Prostate gland (tissue), 2 donors: ENCODE results near the gene DDI1. TPM values are rescaled to one million over a fixed set of nuclear protein-coding genes. Genes with fewer than 3 reads are reported as not detected.

Experiments
- DNase-seq: peaks from one replicate; pipeline ENCODE4 v3.0.0-alpha.2; 2019; ENCODE audit warnings: low spot score
- H3K27ac ChIP-seq, 2 donors: fragments of 200-600 bp; sonication (generic); 2 replicates each; pipeline ENCODE4 v1.5.1; 2017 to 2019
- H3K27me3 ChIP-seq: fragments of 200-600 bp; sonication (generic); replicated peaks from 2 replicates; pipeline ENCODE4 v1.5.1; 2019; ENCODE audit not compliant: insufficient read depth
- H3K36me3 ChIP-seq, 2 donors: fragments of 200-600 bp; sonication (generic); 1 replicate in 1 of 2; 2 replicates in 1 of 2; pipeline versions ENCODE4 v1.5.1 to v1.8.1; 2017 to 2019
- H3K4me1 ChIP-seq: fragments of 200-600 bp; sonication (generic); replicated peaks from 2 replicates; pipeline ENCODE4 v1.5.1; 2019
- H3K4me3 ChIP-seq, 2 donors: fragments of 200-600 bp; sonication (generic); 2 replicates each; pipeline ENCODE4 v1.5.1; 2017 to 2019
- H3K9me3 ChIP-seq: fragments of 200-600 bp; sonication (generic); 2 replicates; pipeline ENCODE4 v1.5.1; 2017
- POLR2A ChIP-seq: fragments of 450-650 bp; IDR thresholded peaks from one replicate; pipeline ENCODE4 v1.6.1; 2016; ENCODE audit warnings: antibody characterized with exemption, mild to moderate bottlenecking
- POLR2AphosphoS5 ChIP-seq: sonication (generic); formaldehyde crosslinking; IDR thresholded peaks from one replicate; pipeline ENCODE4 v1.6.1; 2017; ENCODE audit warnings: antibody characterized with exemption
- WGBS: methylation state at CpG from one replicate; pipeline ENCODE4 v1.1.5; 2018; 5-methylcytosine and 5-hydroxymethylcytosine counted together
- intact Hi-C: fragments of 100-400 bp; cut with DNase I; formaldehyde crosslinking; loops from one replicate; pipeline ENCODE4 v1.14.2; 2022
- total RNA-seq, 2 donors: library from RNA; depleted of rRNA; stranded (reverse); fragments of >200 nt; gene quantifications; one replicate each; pipeline ENCODE4 v1.1.0, GENCODE V29; 2016
- TF ChIP-seq, protein P1 (sequence below), 4 experiments: fragments of 200-600 bp in 2 of 4; fragments of 450-650 bp in 2 of 4; sonication (generic) in 2 of 4; IDR thresholded peaks; 1 replicate in 3 of 4; 2 replicates in 1 of 4; pipeline ENCODE4 v1.5.1; 2016 to 2019; ENCODE audit warnings: antibody characterized with exemption in 4 of 4, mild to moderate bottlenecking in 2 of 4, moderate library complexity in 2 of 4

Gene DDI1
- total RNA-seq, 2 donors from 2014 or later = 2.8 TPM; not detected in 1

GRCh38 chr11:104076455-104076854, 40.0 kb downstream of the DDI1 start:
- Histone ChIP-seq H3K27me3 (no peaks in the 10 kb centered on the region), H3K9me3 (no peaks in the 10 kb centered on the region), H3K4me3 (no peak overlapping the region), H3K36me3 (no peaks in the 10 kb centered on the region), H3K4me1 (no peaks in the 10 kb centered on the region), H3K27ac (no peak overlapping the region)
- DNase-seq = no peak
- peak; percentile 43 for TF ChIP-seq POLR2AphosphoS5
- no peak for TF ChIP-seq POLR2A
- TF ChIP-seq, protein P1, sequence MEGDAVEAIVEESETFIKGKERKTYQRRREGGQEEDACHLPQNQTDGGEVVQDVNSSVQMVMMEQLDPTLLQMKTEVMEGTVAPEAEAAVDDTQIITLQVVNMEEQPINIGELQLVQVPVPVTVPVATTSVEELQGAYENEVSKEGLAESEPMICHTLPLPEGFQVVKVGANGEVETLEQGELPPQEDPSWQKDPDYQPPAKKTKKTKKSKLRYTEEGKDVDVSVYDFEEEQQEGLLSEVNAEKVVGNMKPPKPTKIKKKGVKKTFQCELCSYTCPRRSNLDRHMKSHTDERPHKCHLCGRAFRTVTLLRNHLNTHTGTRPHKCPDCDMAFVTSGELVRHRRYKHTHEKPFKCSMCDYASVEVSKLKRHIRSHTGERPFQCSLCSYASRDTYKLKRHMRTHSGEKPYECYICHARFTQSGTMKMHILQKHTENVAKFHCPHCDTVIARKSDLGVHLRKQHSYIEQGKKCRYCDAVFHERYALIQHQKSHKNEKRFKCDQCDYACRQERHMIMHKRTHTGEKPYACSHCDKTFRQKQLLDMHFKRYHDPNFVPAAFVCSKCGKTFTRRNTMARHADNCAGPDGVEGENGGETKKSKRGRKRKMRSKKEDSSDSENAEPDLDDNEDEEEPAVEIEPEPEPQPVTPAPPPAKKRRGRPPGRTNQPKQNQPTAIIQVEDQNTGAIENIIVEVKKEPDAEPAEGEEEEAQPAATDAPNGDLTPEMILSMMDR (IDR thresholded peaks at IDR 0.05) = no peak
- intact Hi-C loops = no loop called here
- 69% methylated on average over 2 of the region's 2 CpGs for WGBS

GRCh38 chr11:104078245-104078644, 41.8 kb downstream of the DDI1 start:
- no peaks in the 10 kb centered on the region for H3K27me3 ChIP-seq
- intact Hi-C loops = no loop called here

GRCh38 chr11:104078995-104079394, 42.6 kb downstream of the DDI1 start:
- Histone ChIP-seq H3K27me3 (no peaks in the 10 kb centered on the region), H3K27ac (no peak overlapping the region), H3K36me3 (no peaks in the 10 kb centered on the region), H3K4me3 (no peak overlapping the region), H3K9me3 (no peaks in the 10 kb centered on the region), H3K4me1 (no peaks in the 10 kb centered on the region)
- no peak for DNase-seq
- TF ChIP-seq, protein P1 (IDR thresholded peaks at IDR 0.05) = no peak
- intact Hi-C loops = no loop called here

More at GRCh38 chr11:104078245-104078644, 41.8 kb downstream of the DDI1 start:
- no peak for DNase-seq
- 90% methylated on average over 4 of the region's 4 CpGs for WGBS
- no peak overlapping the region for H3K4me3 ChIP-seq
- H3K27ac ChIP-seq = no peak overlapping the region
- H3K4me1 ChIP-seq = no peaks in the 10 kb centered on the region
- no peaks in the 10 kb centered on the region for H3K36me3 ChIP-seq
- H3K9me3 ChIP-seq = no peaks in the 10 kb centered on the region
- TF ChIP-seq, protein P1 (IDR thresholded peaks at IDR 0.05) = no peak
- no peak for TF ChIP-seq POLR2AphosphoS5
- TF ChIP-seq POLR2A = no peak

DNA sequence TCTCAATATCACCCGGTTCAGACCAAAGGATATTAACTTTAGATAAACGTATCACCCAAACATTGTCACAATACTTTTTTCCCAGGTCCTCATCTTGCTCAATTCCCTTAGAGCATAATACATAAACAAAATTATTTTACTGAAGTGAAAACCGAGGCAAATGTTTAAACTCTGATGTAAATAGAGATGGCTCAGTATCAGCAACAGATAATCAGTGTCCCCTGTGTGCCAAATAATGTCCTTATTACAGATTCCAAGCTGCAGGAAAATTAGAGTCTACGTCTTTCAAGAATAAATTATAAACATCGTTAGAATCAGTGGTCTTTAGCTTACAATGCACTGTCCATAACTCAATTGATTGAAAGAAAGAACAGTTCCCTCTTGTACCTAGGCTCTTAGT, 50.2 kb downstream of the DDI1 start:
- intact Hi-C loops = no loop called here
- H3K36me3 ChIP-seq = no peaks in the 10 kb centered on the region
- WGBS = 58% methylated on average over 5 of the region's 5 CpGs

More for the DNA sequence above, 50.2 kb downstream of the DDI1 start:
- Histone ChIP-seq H3K27ac (no peak overlapping the region), H3K4me3 (no peak overlapping the region), H3K27me3 (no peaks in the 10 kb centered on the region), H3K4me1 (no peaks in the 10 kb centered on the region), H3K9me3 (no peaks in the 10 kb centered on the region)
- no peak for DNase-seq
- TF ChIP-seq, protein P1 (IDR thresholded peaks at IDR 0.05) = no peak
- TF ChIP-seq POLR2A = no peak
- TF ChIP-seq POLR2AphosphoS5 = no peak

Other genes with a start within 250 kb of the DDI1 start
- gene PDGFD, start 127.5 kb downstream of the DDI1 start, total RNA-seq = 10 to 100 TPM; 12.6 to 19.4 TPM